GM21786 (cell line): Measurements from ENCODE around the gene NUBP2.

Source experiments
- ATAC-seq: cut with Tn5 transposase; IDR thresholded peaks from one replicate; pipeline ENCODE4 v1.9.1; 2021; ENCODE audit not compliant: unreplicated experiment

Gene NUBP2

GRCh38 chr16:1758923-1759322 is 23.8 kb upstream of the NUBP2 start:
- no peak for ATAC-seq

GRCh38 chr16:1759511-1759910 is 23.2 kb upstream of the NUBP2 start:
- no peak for ATAC-seq

GRCh38 chr16:1760911-1761310 is 21.8 kb upstream of the NUBP2 start:
- no peak for ATAC-seq

- no peak for ATAC-seq
These were observed 21.0 kb upstream of the NUBP2 start for GRCh38 chr16:1761751-1762150.

GRCh38 chr16:1762196-1762878 is 20.4 kb upstream of the NUBP2 start:
- ATAC-seq: no peak

- no peak for ATAC-seq
These were observed 19.8 kb upstream of the NUBP2 start for GRCh38 chr16:1762879-1763520.

- ATAC-seq: no peak
These were observed 18.9 kb upstream of the NUBP2 start for GRCh38 chr16:1763521-1764511.

GRCh38 chr16:1764971-1765370 is 17.8 kb upstream of the NUBP2 start:
- ATAC-seq: no peak

- ATAC-seq: no peak
These were observed 16.9 kb upstream of the NUBP2 start for GRCh38 chr16:1765826-1766225.

- no peak for ATAC-seq
These were observed 16.5 kb upstream of the NUBP2 start for GRCh38 chr16:1766231-1766630.

GRCh38 chr16:1766701-1767100 is 16.1 kb upstream of the NUBP2 start:
- no peak for ATAC-seq

- no peak for ATAC-seq
These were observed 15.4 kb upstream of the NUBP2 start for GRCh38 chr16:1767116-1767994.

- no peak for ATAC-seq
These were observed 14.5 kb upstream of the NUBP2 start for GRCh38 chr16:1768061-1768766.

GRCh38 chr16:1768767-1769401 is 13.9 kb upstream of the NUBP2 start:
- no peak for ATAC-seq

GRCh38 chr16:1769402-1770300 is 13.1 kb upstream of the NUBP2 start:
- no peak for ATAC-seq

GRCh38 chr16:1770328-1771187 is 12.2 kb upstream of the NUBP2 start:
- ATAC-seq: no peak

GRCh38 chr16:1771188-1771863 is 11.4 kb upstream of the NUBP2 start, which contains the start of gene NME3:
NME3 (minus strand) TSS chr16:1771543; CDS start chr16:1771534, 9 bp downstream.
- ATAC-seq: peak; percentile 34
